GM19239 (cell line): ENCODE results near the gene CTSS.
"Not testable (repeated sequence)": the region's sequence is repeated elsewhere in the genome, so short reads cannot be mapped to it uniquely, and the experiment has no call there.

Experiments
- DNase-seq: peaks from one replicate; pipeline ENCODE4 v3.0.0; 2011; ENCODE audit warnings: low spot score; ENCODE audit not compliant: insufficient read length
- FAIRE-seq: peaks from 2 replicates; lab custom pipeline; 2011; peaks lifted over from hg19 to GRCh38; lab: Jason Lieb, UNC

The CTSS gene

DNA sequence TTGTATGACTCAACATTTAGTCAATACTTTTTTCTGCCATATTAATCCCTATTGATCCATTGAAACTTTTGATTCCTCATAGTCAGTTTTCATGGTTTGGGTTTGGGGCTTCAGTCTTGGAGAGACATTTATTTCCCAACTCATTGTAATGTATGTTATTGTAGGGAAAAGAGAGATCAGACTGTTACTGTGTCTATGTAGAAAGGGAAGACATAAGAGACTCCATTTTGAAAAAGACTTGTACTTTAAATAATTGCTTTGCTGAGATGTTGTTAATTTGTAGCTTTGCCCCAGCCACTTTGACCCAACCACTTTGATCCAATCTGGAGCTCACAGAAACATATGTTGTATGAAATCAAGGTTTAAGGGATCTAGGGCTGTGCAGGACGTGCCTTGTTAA is 56.5 kb downstream of the CTSS start:
- not testable (repeated sequence) for DNase-seq, FAIRE-seq

DNA sequence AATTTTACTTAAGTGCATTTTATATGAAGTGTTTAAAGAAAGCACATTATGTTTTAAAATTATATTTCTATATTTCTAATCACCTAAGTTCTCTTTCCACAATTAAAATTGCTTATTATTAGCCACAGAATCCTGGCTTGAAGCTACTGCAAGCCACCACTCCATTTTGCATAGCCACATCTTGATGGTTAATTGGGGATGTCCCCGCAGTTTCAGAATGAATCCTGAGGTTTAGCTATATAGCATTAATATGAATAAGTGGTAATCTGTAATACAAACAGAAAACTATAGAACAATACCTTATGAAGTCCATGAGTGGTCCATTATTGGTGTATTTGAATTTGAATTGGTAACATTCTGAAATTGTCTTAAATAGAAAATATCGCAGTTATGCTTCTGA is 57.0 kb downstream of the CTSS start:
- DNase-seq (no peak), FAIRE-seq (peak; percentile 93)

DNA sequence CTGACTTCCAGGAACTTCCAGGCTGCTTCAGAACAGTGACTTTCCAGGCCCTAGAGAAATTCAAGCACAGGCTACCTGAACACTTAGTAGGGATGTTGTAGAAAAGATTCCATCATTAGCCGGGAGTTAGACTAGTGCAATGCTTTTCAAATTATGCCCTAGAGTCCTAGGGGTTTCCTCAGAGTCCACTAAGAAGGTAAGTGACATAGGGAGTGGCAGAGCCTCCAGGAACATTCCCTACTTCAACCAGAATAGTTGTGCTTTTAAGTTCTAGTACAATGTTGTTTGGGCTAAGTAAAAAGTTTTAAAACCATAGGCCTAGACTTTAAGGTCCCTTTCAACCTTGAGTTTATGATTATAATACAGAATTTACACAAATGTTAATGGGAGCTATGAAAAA is 59.5 kb downstream of the CTSS start:
- no peak for FAIRE-seq
- no peak for DNase-seq

DNA sequence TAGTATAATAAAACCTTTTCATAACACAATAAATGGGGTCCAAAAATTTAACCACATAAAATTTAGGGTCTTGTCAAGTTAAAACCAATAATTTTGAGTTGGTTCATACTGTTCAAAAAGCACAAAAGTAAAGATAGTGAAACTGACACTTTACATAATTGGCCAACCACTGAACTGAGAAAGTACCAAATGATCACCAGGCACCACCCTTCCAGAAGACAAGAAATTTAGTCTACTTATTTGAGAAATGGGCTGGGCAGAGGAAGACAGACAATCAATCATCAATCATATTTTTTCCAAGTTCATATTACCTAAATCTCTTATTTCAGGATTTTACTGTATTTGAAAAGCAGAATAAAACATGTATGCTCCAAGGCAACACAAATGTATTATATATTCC is 62.2 kb downstream of the CTSS start:
- DNase-seq (no peak), FAIRE-seq (peak; percentile 26)

DNA sequence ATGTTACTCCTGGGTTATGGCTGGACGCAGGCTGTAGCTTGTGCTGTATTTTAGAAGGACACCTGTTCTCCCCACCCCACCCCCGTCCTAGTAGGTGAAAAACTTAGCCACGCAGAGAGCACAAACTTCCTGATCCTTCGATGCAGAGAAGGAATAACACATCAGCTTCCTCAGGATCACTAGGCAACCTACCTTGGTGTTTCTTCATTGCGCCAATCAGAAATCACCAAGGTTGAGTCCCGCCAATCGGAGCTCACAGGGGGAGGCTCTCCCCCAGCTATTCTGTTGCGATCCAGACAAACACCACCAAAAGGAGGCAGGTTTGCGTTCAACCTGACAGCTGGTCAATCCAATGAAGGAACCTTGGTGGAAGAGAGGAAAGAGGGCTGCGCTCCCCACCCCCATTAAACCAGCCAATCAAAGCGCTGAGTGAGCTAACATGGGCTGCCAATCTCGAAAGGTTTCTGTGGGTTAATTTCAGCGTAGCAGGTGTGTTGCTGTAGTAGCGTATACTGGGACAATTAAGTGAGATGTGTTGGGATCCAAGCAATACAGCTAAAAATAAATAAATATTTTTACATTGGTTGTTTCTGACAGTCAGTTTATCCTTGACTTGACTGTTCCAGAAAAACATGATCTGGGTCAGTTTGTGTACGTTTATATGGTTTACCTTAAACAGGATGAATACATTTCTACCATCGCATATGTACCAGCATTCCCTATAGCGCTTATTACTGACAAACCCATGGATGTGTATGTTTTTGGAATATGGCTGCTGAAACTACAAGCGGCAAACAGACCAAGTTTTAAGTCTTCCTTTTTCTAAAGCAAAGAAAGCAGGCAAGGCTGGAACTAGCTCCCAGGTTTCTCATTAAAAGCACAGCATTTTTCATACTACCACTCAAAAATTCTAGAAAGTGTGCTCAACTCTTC is 68.3 kb downstream of the CTSS start, which contains the start of gene GOLPH3L:
GOLPH3L (minus strand) TSS at position 160 of the 933 bp plus-strand sequence. CDS start 2,316 bp downstream, outside the sequence.
- DNase-seq = peak; percentile 53
- peak; percentile 99 for FAIRE-seq

DNA sequence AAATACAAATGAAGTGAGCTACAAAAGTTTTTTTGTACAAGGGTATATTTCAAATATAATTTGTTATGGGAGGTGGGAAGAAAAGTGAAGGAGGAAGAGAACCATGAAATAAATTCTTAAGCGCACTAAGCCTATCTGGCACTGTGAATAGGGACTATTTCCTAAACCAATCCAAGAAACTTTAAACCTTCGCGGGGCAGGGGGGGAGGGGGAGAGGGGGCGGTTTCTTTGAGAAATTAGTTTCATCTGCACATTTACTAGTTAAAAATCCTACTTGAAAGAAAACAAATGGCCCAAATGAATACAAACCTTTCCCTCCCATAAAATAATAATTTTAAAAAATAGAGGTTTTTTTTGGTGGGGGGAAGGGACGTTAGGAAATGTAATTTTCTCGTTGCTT is 69.0 kb downstream of the CTSS start:
- DNase-seq = no peak
- no peak for FAIRE-seq

DNA sequence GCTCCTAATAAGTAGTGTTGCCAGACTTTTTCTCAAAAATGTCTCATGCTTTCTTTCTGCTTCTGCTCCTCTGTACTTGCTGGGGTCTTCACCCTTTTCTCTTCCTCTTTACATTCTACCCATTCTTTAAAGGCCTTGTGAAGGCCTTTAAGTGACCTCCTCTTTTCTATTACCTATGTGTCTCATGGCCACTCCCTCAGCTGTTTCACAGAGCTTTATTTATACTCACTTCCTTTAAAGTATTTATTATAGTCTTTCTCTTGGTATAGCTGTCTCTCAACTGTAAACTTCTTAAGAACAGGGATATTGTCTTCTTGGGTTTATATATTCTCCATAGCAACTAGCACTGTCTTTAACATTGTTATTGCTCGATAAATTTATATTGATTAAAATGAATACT is 69.4 kb downstream of the CTSS start:
- DNase-seq = no peak
- FAIRE-seq = no peak

DNA sequence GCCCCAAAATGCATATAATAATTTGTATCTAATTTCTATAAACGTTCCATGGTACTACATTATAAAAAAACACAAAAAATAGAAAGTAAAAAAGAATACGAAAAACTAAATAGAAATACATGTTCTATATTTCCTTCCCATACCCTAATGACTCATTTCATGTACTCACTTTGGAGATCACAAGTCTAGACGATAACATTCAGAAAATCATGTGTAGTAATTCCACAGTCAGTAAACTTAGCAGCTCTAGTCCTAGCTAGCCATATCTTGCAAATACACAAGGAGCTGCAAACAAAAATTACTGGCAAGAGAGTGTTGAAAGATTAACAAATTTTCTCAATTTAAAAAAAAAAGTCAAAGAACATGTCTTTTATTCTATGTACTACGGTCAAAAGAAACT is 70.0 kb downstream of the CTSS start:
- FAIRE-seq (no peak), DNase-seq (no peak)

DNA sequence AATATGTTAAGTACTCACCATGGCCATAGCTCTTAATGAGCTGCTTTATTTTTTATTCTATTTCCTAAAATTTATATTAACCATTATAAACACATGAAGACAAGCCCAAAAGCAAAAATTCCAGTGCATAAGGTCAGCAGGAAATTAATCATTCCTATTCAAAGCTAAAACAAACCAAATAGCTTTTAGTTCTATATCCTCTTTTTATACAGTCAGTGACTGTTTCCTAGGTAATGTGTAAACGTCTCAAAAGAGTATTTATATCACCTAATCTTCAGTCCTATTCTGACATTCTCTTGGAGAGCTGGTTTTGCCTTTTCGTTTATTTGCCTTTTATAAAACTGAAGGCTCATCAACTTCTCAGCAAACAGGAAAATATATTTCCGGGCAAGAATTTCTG is 72.9 kb downstream of the CTSS start:
- FAIRE-seq = no peak
- no peak for DNase-seq

DNA sequence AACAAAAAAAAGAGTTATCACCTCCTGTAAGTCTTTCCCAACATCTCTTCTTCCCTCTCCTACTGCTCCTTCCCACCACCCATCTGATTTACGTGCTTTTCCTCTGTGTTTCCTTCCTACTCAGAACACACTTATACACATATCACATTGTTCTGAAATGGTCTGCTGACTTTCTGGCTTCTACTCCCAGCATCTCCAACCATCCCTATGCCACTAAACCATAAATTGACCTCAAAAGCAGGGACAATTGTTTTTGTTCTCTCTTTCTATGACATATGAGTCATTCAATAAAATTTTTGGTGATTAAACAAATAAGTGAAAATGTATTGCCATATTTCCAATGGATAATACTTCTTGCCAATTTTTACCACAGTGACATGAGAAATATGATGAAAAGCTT is 76.8 kb downstream of the CTSS start:
- DNase-seq (no peak), FAIRE-seq (no peak)

DNA sequence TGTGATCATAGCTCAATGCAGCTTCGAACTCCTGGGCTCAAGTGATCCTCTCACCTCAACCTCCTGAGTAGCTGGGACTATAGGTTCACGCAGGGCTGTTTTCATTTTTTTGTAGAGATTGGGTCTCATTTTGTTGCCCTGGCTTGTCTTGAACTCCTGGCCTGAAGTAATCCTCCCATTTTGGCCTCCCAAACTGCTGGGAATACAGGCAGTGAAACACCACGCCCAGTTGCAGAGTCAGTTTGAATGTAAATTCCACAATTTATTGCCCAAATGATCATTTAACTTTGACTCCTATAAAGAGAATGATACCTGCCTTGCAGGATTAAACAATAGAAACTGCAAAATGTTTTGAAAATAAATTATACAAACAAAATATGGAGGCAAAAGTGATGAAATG is 79.3 kb downstream of the CTSS start:
- FAIRE-seq (no peak), DNase-seq (no peak)

DNA sequence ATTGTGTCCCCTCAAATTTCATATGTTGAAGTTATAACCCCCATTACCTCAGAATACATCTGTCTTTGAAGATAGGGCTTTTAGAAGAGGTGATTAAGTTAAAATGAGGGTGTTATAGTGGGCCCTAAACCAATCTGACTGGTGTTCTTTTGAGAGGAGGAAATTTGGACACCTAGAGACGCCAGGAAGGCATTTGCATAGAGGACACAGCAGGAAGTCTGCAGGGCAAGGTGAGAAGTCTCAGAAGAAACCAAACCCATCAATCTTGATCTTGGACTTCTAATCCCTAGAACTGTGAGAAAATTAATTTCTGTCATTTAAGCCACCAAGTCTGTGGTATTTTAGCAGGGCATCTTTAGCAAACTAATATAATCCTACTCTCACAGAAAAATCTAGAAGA is 81.7 kb downstream of the CTSS start:
- peak; percentile 92 for FAIRE-seq

More for the DNA sequence above, 81.7 kb downstream of the CTSS start:
- no peak for DNase-seq
